HG02623 (cell line): ENCODE data around the gene ASPM.
"Not testable (repeated sequence)": the region's sequence is repeated elsewhere in the genome, so short reads cannot be mapped to it uniquely, and the experiment has no call there.

Experiments used
- ATAC-seq: cut with Tn5 transposase; IDR thresholded peaks from one replicate; pipeline ENCODE4 v1.9.1; 2021; ENCODE audit warnings: moderate library complexity; ENCODE audit not compliant: unreplicated experiment

Gene ASPM

GRCh38 chr1:197145446-197146024, 934 bp downstream of the ASPM start:
- ATAC-seq, result no peak

GRCh38 chr1:197144570-197145325, 1.7 kb downstream of the ASPM start:
- no peak for ATAC-seq

- ATAC-seq, result no peak
These were observed 3.2 kb downstream of the ASPM start for GRCh38 chr1:197143276-197143675.

GRCh38 chr1:197141575-197141974, 4.9 kb downstream of the ASPM start:
- no peak for ATAC-seq

GRCh38 chr1:197140121-197140520, 6.3 kb downstream of the ASPM start:
- no peak for ATAC-seq

GRCh38 chr1:197139169-197139568, 7.3 kb downstream of the ASPM start:
- ATAC-seq, result no peak

GRCh38 chr1:197137322-197137721, 9.1 kb downstream of the ASPM start:
- no peak for ATAC-seq

GRCh38 chr1:197130677-197131304, 15.7 kb downstream of the ASPM start:
- ATAC-seq, result no peak

- ATAC-seq, result no peak
These were observed 16.8 kb downstream of the ASPM start for GRCh38 chr1:197129698-197130097.

- no peak for ATAC-seq
These were observed 19.1 kb downstream of the ASPM start for GRCh38 chr1:197127246-197127912.

GRCh38 chr1:197126691-197127090, 19.8 kb downstream of the ASPM start:
- ATAC-seq, result no peak

GRCh38 chr1:197124376-197124775, 22.1 kb downstream of the ASPM start:
- no peak for ATAC-seq

- no peak for ATAC-seq
These were observed 30.3 kb downstream of the ASPM start for GRCh38 chr1:197116156-197116555.

GRCh38 chr1:197106869-197107268, 39.6 kb downstream of the ASPM start:
- ATAC-seq, result no peak

GRCh38 chr1:197103300-197103699, 43.2 kb downstream of the ASPM start:
- ATAC-seq, result no peak

GRCh38 chr1:197101978-197102377, 44.5 kb downstream of the ASPM start:
- ATAC-seq, result no peak

GRCh38 chr1:197100677-197101076, 45.8 kb downstream of the ASPM start:
- no peak for ATAC-seq

GRCh38 chr1:197099444-197099843, 47.0 kb downstream of the ASPM start:
- ATAC-seq, result no peak

- ATAC-seq, result not testable (repeated sequence)
These were observed 49.5 kb downstream of the ASPM start for GRCh38 chr1:197096971-197097370.

GRCh38 chr1:197096137-197096536, 50.3 kb downstream of the ASPM start:
- ATAC-seq, result no peak

- no peak for ATAC-seq
These were observed 53.1 kb downstream of the ASPM start for GRCh38 chr1:197093226-197093885.
